ENCODE measurements around the gene GFRA1.

The GFRA1 gene

DNA sequence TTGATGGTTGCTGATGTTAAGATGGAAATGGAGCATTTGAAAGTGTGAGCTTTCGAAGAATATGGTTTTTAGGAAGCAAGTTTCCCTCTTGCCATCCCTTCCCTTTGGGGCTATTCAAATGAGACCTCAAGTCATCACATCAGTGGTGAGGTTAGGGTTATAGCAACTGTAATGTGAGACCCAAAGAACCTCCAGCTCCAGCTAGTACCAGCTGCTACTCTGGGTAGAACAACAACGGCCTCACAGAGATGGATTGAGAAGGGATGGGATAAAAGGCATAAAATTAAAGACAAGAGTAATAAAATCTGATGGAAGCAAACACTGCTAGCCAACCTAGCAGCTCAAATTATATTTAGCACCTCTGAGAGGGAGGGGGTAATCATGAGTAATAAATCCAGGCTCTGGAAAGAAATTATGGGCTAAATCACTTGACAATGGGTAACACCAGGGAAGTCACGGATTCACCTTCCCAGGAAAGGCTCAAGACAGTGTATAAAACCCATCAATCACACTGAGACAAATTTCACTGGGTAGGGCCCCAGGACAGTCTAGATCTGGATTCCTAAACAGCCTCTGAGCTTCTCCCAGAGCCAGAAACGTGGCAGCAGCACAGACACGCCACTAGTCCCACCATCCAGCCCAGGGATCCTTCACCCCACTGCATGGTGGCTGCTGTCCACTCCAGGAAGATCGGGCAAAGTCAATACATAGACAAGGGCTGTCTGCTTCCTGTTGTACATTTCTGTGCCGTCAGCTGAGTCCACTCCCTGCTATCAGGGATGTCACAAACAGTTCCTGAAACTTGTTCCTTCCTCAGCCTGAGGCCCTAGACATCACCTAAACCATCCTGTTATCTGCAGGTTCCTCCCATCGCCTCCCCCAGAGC lies 151.1 kb downstream of the GFRA1 start:
- no peaks in the 10 kb centered on the region for H3K27me3 ChIP-seq (ENCODE audit: low read length)
- H3K4me2 ChIP-seq (ENCODE audit: low read depth, low read length, poor library complexity, severe bottlenecking): no peak overlapping the region
- H4K20me1 ChIP-seq (ENCODE audit: low read depth, low read length): no peaks in the 10 kb centered on the region
- H3K9me2 ChIP-seq (replicated peaks; ENCODE audit: insufficient read depth, low read length): no peaks in the 10 kb centered on the region
- no peak overlapping the region for H3K9ac ChIP-seq (ENCODE audit: low read length)
- no peaks in the 10 kb centered on the region for H3F3A ChIP-seq (ENCODE audit: insufficient read depth)
- no peaks in the 10 kb centered on the region for H3K79me2 ChIP-seq (ENCODE audit: insufficient read depth, low read length)
- no peak overlapping the region for H3K4me3 ChIP-seq (ENCODE audit: insufficient read depth, low read length, poor library complexity, severe bottlenecking)
- no peak overlapping the region for H3K27ac ChIP-seq (ENCODE audit: low read depth, low read length)
- no peaks in the 10 kb centered on the region for H3K9me3 ChIP-seq (ENCODE audit: insufficient read depth, low read length)
- TF ChIP-seq EZH2phosphoT487 (conservative IDR thresholded peaks at IDR 0.05; ENCODE audit: low read length): no peak
- TF ChIP-seq, protein P1, sequence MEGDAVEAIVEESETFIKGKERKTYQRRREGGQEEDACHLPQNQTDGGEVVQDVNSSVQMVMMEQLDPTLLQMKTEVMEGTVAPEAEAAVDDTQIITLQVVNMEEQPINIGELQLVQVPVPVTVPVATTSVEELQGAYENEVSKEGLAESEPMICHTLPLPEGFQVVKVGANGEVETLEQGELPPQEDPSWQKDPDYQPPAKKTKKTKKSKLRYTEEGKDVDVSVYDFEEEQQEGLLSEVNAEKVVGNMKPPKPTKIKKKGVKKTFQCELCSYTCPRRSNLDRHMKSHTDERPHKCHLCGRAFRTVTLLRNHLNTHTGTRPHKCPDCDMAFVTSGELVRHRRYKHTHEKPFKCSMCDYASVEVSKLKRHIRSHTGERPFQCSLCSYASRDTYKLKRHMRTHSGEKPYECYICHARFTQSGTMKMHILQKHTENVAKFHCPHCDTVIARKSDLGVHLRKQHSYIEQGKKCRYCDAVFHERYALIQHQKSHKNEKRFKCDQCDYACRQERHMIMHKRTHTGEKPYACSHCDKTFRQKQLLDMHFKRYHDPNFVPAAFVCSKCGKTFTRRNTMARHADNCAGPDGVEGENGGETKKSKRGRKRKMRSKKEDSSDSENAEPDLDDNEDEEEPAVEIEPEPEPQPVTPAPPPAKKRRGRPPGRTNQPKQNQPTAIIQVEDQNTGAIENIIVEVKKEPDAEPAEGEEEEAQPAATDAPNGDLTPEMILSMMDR (IDR thresholded peaks at IDR 0.05; ENCODE audit: insufficient read depth, low read length, poor library complexity, severe bottlenecking): no peak
- H2AFZ ChIP-seq (ENCODE audit: low read depth, low read length, severe bottlenecking): no peak overlapping the region
- no peaks in the 10 kb centered on the region for H3K36me3 ChIP-seq (ENCODE audit: low read length)

DNA sequence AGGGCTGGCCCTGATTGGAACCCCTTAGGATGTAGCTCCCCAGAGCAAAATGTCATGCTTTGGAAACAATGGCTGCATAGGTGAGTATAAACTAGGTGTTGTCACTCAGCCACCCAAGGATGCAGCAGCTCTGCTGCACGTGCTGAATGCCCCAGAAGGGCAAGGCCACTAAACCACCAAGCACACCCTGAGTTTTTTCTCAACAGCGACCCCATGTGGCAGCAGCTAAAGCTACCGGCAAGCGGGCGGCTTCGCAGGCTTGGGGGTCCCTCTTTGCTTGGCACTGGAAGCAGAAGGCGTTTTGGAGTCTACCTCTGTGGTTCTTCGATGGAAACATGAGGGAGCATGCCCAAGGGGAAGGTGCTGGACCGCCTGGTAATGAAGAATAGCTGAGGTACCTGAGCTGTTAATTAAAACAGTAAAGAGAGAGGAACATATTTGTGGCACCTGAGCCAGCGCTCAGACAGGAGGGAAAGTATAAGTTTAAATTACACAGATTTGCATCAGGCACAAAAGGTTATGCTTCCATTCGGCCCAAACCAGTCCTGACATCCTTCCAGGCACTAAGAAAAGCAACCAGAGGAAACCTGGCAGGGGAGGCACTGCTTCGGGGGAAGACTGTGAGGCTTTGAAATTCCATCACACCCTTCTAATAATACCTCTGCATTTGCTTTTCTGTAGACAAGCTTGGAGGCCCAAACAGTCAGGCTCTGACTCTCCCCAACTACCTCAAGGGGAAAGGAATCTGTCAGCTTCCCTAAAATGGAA lies 152.1 kb downstream of the GFRA1 start:
- no peak overlapping the region for H3K9ac ChIP-seq (ENCODE audit: low read length)
- H3K79me2 ChIP-seq (ENCODE audit: insufficient read depth, low read length): no peaks in the 10 kb centered on the region
- H3K27ac ChIP-seq (ENCODE audit: low read depth, low read length): no peak overlapping the region

DNA sequence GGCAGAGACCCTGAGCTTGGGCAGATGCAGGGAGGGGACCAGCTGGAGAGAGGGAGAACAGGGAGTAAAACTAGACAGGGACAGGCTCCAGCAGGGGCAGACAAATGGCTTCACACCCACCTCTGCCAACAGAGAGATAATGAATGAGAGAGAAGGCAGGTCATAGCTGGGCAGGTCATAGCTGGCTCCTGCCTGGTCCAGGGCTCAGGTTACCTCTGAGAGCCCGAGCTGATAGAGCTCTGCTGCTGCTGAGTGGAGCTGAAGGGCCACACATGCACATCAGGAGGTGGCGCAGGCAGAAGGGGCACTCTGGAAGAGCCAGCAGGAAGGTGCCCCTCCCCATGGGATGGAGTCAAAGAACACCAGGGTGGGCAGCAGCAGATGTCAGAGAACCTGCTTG lies 154.2 kb downstream of the GFRA1 start:
- H4K20me1 ChIP-seq (ENCODE audit: low read depth, low read length): no peaks in the 10 kb centered on the region
- TF ChIP-seq EZH2phosphoT487 (conservative IDR thresholded peaks at IDR 0.05; ENCODE audit: low read length): no peak
- TF ChIP-seq, protein P1 (IDR thresholded peaks at IDR 0.05; ENCODE audit: insufficient read depth, low read length, poor library complexity, severe bottlenecking): no peak

More for the DNA sequence above, 152.1 kb downstream of the GFRA1 start:
- Histone ChIP-seq H3K4me3 (ENCODE audit: insufficient read depth, low read length, poor library complexity, severe bottlenecking) (no peak overlapping the region), H3K4me2 (ENCODE audit: low read depth, low read length, poor library complexity, severe bottlenecking) (no peak overlapping the region), H3K9me2 (replicated peaks; ENCODE audit: insufficient read depth, low read length) (no peaks in the 10 kb centered on the region), H3F3A (ENCODE audit: insufficient read depth) (no peaks in the 10 kb centered on the region), H4K20me1 (ENCODE audit: low read depth, low read length) (no peaks in the 10 kb centered on the region), H3K9me3 (ENCODE audit: insufficient read depth, low read length) (no peaks in the 10 kb centered on the region), H3K36me3 (ENCODE audit: low read length) (no peaks in the 10 kb centered on the region), H3K27me3 (ENCODE audit: low read length) (no peaks in the 10 kb centered on the region), H2AFZ (ENCODE audit: low read depth, low read length, severe bottlenecking) (no peak overlapping the region)
- TF ChIP-seq, protein P1 (IDR thresholded peaks at IDR 0.05; ENCODE audit: insufficient read depth, low read length, poor library complexity, severe bottlenecking): no peak

More for the DNA sequence above, 154.2 kb downstream of the GFRA1 start:
- H2AFZ ChIP-seq (ENCODE audit: low read depth, low read length, severe bottlenecking): no peak overlapping the region
- H3K36me3 ChIP-seq (ENCODE audit: low read length): no peaks in the 10 kb centered on the region
- no peak overlapping the region for H3K4me2 ChIP-seq (ENCODE audit: low read depth, low read length, poor library complexity, severe bottlenecking)
- no peaks in the 10 kb centered on the region for H3K79me2 ChIP-seq (ENCODE audit: insufficient read depth, low read length)
- H3K9me2 ChIP-seq (replicated peaks; ENCODE audit: insufficient read depth, low read length): no peaks in the 10 kb centered on the region
- no peaks in the 10 kb centered on the region for H3K27me3 ChIP-seq (ENCODE audit: low read length)
- no peak overlapping the region for H3K27ac ChIP-seq (ENCODE audit: low read depth, low read length)
- no peak overlapping the region for H3K4me3 ChIP-seq (ENCODE audit: insufficient read depth, low read length, poor library complexity, severe bottlenecking)
- no peaks in the 10 kb centered on the region for H3F3A ChIP-seq (ENCODE audit: insufficient read depth)
- H3K9ac ChIP-seq (ENCODE audit: low read length): no peak overlapping the region
- H3K9me3 ChIP-seq (ENCODE audit: insufficient read depth, low read length): no peaks in the 10 kb centered on the region
